Karpas-422 (cell line): Measurements from ENCODE around the gene ARHGAP29. TPM values are rescaled to one million over a fixed set of nuclear protein-coding genes. Genes with fewer than 3 reads are reported as not detected.

Experiments used
- DNase-seq: peaks from one replicate; pipeline ENCODE4 v3.0.0-alpha.2; 2015
- H2AFZ ChIP-seq: fragments of 200-600 bp; sonication (generic); 2 replicates; pipeline ENCODE4 v1.6.1; 2014; ENCODE audit warnings: antibody characterized with exemption, low read length, mixed read lengths
- H3K27ac ChIP-seq: fragments of 200-600 bp; sonication (generic); 2 replicates; pipeline ENCODE4 v1.5.1; 2014; ENCODE audit warnings: mild to moderate bottlenecking, low read length, moderate library complexity
- H3K27me3 ChIP-seq: fragments of 200-600 bp; sonication (generic); 2 replicates; pipeline ENCODE4 v1.6.1; 2014; ENCODE audit warnings: low read length, mixed read lengths
- H3K36me3 ChIP-seq: fragments of 200-600 bp; sonication (generic); 2 replicates; pipeline ENCODE4 v1.6.1; 2014; ENCODE audit warnings: low read length, mixed read lengths; ENCODE audit not compliant: insufficient read depth
- H3K4me1 ChIP-seq: fragments of 200-600 bp; sonication (generic); 2 replicates; pipeline ENCODE4 v1.6.1; 2014; ENCODE audit warnings: mild to moderate bottlenecking, low read length, mixed read lengths
- H3K4me2 ChIP-seq: fragments of 200-600 bp; sonication (generic); 2 replicates; pipeline ENCODE4 v1.6.1; 2014; ENCODE audit warnings: low read length, low read depth, mild to moderate bottlenecking; ENCODE audit not compliant: poor library complexity, severe bottlenecking
- H3K4me3 ChIP-seq: fragments of 200-600 bp; sonication (generic); 2 replicates; pipeline ENCODE4 v1.5.1; 2014; ENCODE audit warnings: mild to moderate bottlenecking, antibody characterized with exemption, low read length, mixed read lengths
- H3K79me2 ChIP-seq: fragments of 200-600 bp; sonication (generic); 2 replicates; pipeline ENCODE4 v1.6.1; 2014; ENCODE audit warnings: mild to moderate bottlenecking, low read length, mixed read lengths
- H3K9ac ChIP-seq: fragments of 200-600 bp; sonication (generic); 2 replicates; pipeline ENCODE4 v1.6.0; 2014; ENCODE audit warnings: low read length
- H3K9me2 ChIP-seq: fragments of 200-600 bp; sonication (generic), shearing (Covaris generic); replicated peaks from 2 replicates; pipeline ENCODE4 v1.6.0; 2014; ENCODE audit warnings: mild to moderate bottlenecking, low read length, moderate library complexity; ENCODE audit not compliant: insufficient read depth
- H3K9me3 ChIP-seq: fragments of 300-700, 200-600 bp; sonication (generic); 2 replicates; pipeline ENCODE4 v1.6.1; 2014; ENCODE audit warnings: low read length, mixed read lengths
- H4K20me1 ChIP-seq: fragments of 200-600 bp; sonication (generic); 2 replicates; pipeline ENCODE4 v1.6.1; 2014; ENCODE audit warnings: mild to moderate bottlenecking, antibody characterized with exemption, low read length, low read depth; ENCODE audit not compliant: insufficient read depth
- total RNA-seq: library from RNA; depleted of rRNA; stranded (reverse); fragments of >200 nt; shearing (Covaris generic); gene quantifications from 2 replicates; pipeline ENCODE4 v1.2.3, GENCODE V29; 2014; ENCODE audit warnings: low replicate concordance; rRNA removed

Gene ARHGAP29
- total RNA-seq, 1 experiment from 2014 or later, result 0.48 TPM

DNA sequence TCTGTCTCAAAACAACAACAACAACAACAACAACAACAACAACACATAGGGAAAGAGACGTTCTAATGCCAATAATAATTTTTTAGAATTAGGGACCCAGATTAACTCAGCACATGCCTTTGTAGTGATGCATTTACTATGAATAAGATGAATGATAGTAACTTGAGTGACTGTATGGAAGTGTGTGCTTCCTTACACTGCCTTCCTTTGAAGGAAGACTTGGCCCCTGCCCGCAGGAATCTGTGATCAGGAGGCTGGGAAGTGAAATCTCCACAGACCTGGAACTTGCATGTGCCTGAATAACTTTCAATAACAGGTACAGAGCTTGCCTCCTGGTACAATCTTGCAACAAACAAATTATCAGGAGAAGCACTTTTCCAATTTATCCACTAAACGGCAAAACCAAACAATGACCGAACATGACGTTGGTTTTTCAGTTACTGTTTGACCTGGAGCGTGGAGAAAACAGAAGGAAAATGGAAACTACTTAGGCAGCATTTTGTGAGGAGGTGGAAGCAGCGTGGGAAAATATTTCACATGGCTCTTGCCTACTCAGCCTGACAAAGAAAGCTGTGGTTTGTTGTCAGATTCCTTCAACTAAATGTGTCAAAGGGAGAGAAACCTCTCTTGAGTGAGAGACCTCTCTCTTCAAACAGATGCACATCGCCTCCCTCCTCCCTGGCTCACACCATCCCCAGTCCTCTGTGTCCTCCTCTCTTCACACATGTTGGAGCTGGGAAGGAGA, 106.4 kb downstream of the ARHGAP29 start:
- H3K4me2 ChIP-seq, result no peak overlapping the region
- H3K27ac ChIP-seq, result no peak overlapping the region

GRCh38 chr1:94126651-94127050, 110.7 kb downstream of the ARHGAP29 start:
- H3K9ac ChIP-seq, result no peak overlapping the region
- no peaks in the 10 kb centered on the region for H3K27me3 ChIP-seq
- no peak for DNase-seq
- H3K9me3 ChIP-seq, result no peaks in the 10 kb centered on the region
- H3K79me2 ChIP-seq, result no peaks in the 10 kb centered on the region
- H4K20me1 ChIP-seq, result no peaks in the 10 kb centered on the region
- no peak overlapping the region for H3K27ac ChIP-seq
- H3K36me3 ChIP-seq, result no peaks in the 10 kb centered on the region
- peaks cover 4% of the 10 kb centered on the region; the same call in 1 of the 2 replicates for H3K4me1 ChIP-seq
- no peak overlapping the region for H3K4me3 ChIP-seq
- H2AFZ ChIP-seq, result no peak overlapping the region
- no peak overlapping the region for H3K4me2 ChIP-seq
- H3K9me2 ChIP-seq, result no peaks in the 10 kb centered on the region

More for the DNA sequence above, 106.4 kb downstream of the ARHGAP29 start:
- no peaks in the 10 kb centered on the region for H3K79me2 ChIP-seq
- no peak for DNase-seq
- no peaks in the 10 kb centered on the region for H3K9me3 ChIP-seq
- H3K4me3 ChIP-seq, result no peak overlapping the region
- H3K27me3 ChIP-seq, result no peaks in the 10 kb centered on the region
- H2AFZ ChIP-seq, result no peak overlapping the region
- H4K20me1 ChIP-seq, result no peaks in the 10 kb centered on the region
- H3K36me3 ChIP-seq, result no peaks in the 10 kb centered on the region
- no peak overlapping the region for H3K9ac ChIP-seq
- no peaks in the 10 kb centered on the region for H3K4me1 ChIP-seq
- H3K9me2 ChIP-seq, result no peaks in the 10 kb centered on the region

DNA sequence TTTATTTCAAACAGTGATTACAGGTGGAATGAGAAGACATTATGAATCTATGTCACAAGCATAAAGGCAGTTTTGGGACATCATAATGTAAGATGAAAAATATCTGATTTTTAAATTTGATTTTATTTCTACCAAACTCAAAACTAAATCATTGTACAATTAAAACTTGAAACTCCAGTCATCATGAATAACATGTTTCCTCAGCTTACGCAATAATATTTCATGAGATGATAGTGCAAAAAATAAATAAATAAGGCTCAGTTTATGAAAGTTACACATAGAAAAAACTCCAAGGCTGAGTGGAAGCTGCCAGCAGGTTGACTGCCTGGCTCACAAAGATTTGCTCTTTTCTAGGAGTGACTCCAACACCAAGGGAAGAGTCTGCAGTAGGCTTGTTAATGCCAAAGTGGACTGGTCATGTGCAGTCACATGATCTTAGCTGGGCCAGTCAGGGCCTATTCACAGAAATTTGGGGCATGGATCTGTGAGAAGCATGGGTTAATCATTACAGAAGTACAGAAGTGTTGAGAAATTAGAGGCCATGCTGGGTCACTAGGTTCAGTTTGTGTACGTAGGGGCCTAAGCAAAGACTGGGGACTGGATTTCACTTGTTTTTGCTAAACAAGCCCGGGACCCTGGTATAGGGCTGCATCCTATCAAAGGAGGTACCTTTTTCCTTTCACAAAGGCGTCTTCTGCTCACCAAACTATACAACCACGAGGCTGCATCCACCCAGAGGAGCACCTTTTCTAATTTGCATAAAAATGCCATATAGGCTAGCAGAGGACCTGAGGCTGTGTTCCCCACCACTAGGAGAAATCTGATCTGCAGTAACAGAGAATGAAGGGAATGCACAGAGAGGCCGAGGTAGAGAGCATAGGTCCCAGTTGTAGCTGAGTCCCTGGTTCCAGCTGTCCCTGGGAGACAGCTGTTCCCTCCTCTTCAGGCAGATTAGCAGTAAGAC, 111.6 kb downstream of the ARHGAP29 start:
- Histone ChIP-seq H3K79me2 (no peaks in the 10 kb centered on the region), H2AFZ (no peak overlapping the region), H3K27ac (no peak overlapping the region), H3K9ac (no peak overlapping the region), H3K9me3 (no peaks in the 10 kb centered on the region), H3K27me3 (no peaks in the 10 kb centered on the region), H3K4me2 (no peak overlapping the region), H3K4me3 (no peak overlapping the region), H3K36me3 (no peaks in the 10 kb centered on the region), H4K20me1 (no peaks in the 10 kb centered on the region), H3K4me1 (peaks cover 4% of the 10 kb centered on the region; the same call in 1 of the 2 replicates), H3K9me2 (no peaks in the 10 kb centered on the region)
- no peak for DNase-seq

- H2AFZ ChIP-seq, result no peak overlapping the region
- H3K4me1 ChIP-seq, result peaks cover 4% of the 10 kb centered on the region; the same call in 1 of the 2 replicates
- no peaks in the 10 kb centered on the region for H3K79me2 ChIP-seq
- no peaks in the 10 kb centered on the region for H3K9me2 ChIP-seq
- no peak overlapping the region for H3K4me2 ChIP-seq
- no peak overlapping the region for H3K27ac ChIP-seq
- H3K9me3 ChIP-seq, result no peaks in the 10 kb centered on the region
- H3K4me3 ChIP-seq, result no peak overlapping the region
- H4K20me1 ChIP-seq, result no peaks in the 10 kb centered on the region
- DNase-seq, result no peak
- H3K27me3 ChIP-seq, result no peaks in the 10 kb centered on the region
- no peaks in the 10 kb centered on the region for H3K36me3 ChIP-seq
- no peak overlapping the region for H3K9ac ChIP-seq
Observed at GRCh38 chr1:94124538-94124937, 112.8 kb downstream of the ARHGAP29 start.

- H3K27ac ChIP-seq, result no peak overlapping the region
- H3K9me3 ChIP-seq, result no peaks in the 10 kb centered on the region
- no peaks in the 10 kb centered on the region for H3K27me3 ChIP-seq
- no peak overlapping the region for H3K9ac ChIP-seq
- no peak for DNase-seq
- H3K4me1 ChIP-seq, result peaks cover 4% of the 10 kb centered on the region; the same call in 1 of the 2 replicates
- no peaks in the 10 kb centered on the region for H3K36me3 ChIP-seq
- no peak overlapping the region for H3K4me2 ChIP-seq
- H2AFZ ChIP-seq, result no peak overlapping the region
- H3K9me2 ChIP-seq, result no peaks in the 10 kb centered on the region
- H3K79me2 ChIP-seq, result no peaks in the 10 kb centered on the region
- H3K4me3 ChIP-seq, result no peak overlapping the region
- no peaks in the 10 kb centered on the region for H4K20me1 ChIP-seq
Observed at GRCh38 chr1:94122201-94122970, 115.0 kb downstream of the ARHGAP29 start.

Other genes with a start within 250 kb of the ARHGAP29 start
- 0.25 TPM in 1 of 2 replicates, not detected in the other for gene ABCA4, start 116.4 kb downstream of the ARHGAP29 start, total RNA-seq
- 13.1 and 19.5 TPM in 2 replicates for gene ABCD3, start 180.8 kb upstream of the ARHGAP29 start, total RNA-seq